GM18519 (cell line): ENCODE data around the gene HSPB3.
A peak's percentile ranks its signal among the peaks of the same experiment; 100 is the strongest.
"Not testable (repeated sequence)": the region's sequence is repeated elsewhere in the genome, so short reads cannot be mapped to it uniquely, and the experiment has no call there.

Source experiments
- ATAC-seq: cut with Tn5 transposase; IDR thresholded peaks from one replicate; pipeline ENCODE4 v1.9.1; 2021; ENCODE audit warnings: mild to moderate bottlenecking, moderate library complexity; ENCODE audit not compliant: unreplicated experiment, low FRiP score

The HSPB3 gene, protein sequence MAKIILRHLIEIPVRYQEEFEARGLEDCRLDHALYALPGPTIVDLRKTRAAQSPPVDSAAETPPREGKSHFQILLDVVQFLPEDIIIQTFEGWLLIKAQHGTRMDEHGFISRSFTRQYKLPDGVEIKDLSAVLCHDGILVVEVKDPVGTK

DNA sequence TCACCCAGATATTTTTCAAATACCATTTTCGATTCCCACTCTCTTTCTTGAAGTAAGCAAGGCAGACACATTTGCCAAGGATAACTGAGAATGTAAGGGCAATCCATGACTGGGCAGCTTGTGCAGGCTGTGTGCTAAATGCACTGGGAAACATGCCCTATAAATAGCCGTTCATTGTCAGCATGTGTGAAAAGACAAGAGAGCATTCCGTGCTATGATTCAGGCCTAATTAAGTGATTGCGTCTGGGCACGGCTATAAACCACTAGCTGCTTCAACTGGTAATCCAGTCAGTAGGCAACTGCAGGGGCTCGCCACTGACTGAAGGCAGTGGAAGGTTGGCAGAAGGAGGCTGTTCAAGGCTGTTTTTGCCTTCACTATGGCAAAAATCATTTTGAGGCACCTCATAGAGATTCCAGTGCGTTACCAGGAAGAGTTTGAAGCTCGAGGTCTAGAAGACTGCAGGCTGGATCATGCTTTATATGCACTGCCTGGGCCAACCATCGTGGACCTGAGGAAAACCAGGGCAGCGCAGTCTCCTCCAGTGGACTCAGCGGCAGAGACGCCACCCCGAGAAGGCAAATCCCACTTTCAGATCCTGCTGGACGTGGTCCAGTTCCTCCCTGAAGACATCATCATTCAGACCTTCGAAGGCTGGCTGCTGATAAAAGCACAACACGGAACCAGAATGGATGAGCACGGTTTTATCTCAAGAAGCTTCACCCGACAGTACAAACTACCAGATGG lies at the start of gene HSPB3:
Gene HSPB3 (plus strand): TSS at position 287 of the 745 bp plus-strand sequence. CDS start 91 bp downstream, at position 378.
- no peak for ATAC-seq

DNA sequence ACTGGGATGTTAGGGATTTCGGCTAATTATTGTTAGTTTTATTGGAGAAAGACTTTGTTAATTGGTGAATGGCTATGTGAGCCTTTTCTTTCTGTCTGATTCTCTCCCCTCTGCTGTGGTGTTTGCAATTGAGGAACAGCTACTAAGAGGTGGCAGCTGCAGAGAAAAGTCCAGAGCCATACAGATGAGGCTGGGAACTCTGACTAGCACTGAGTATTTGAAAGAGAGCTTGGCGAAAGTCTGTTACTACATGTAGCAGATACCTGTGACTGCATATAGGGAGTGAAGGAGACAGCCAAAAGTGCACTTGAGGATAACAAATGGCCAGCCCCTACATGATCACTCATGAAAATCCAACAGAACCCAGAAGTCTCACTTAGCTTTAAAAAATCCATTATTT lies 44.3 kb upstream of the HSPB3 start:
- no peak for ATAC-seq

DNA sequence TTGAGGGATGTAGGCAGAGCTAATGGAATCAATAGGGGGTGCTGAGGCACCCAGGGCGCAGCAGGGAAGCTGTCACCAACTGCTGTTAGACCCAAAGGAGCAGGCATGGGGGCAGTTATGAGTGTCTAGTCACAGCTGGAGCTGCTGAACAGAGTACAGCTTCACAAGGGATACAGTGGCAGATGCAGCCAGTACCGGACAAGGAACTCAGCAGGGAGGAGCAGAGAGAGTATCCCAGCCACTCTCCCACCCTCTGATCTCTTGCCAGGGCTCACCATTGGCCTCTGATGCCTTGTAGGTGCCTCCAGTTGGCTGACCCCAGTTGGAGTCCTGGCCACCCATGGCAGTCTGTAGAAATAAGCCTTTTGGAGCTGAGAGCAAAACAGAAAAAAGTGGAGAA lies 42.6 kb upstream of the HSPB3 start:
- no peak for ATAC-seq

DNA sequence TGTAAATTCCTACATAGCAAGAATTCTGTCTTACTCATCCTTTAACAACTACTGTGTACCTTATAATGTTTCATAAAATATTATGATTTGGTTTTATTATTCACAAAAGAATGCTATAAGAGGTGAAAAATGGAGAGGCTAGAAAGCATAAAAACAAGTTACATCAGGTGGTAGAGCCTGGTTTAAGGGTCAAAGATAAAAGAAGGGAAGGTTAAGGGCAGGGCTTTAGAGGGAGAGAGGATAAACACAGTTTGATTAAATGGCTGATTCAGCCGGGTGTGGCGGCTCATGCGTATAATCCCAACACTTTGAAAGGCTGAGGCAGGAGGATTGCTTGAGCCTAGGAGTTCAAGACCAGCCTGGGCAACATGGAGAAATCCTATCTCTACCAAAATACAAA lies 40.4 kb upstream of the HSPB3 start:
- ATAC-seq: no peak

DNA sequence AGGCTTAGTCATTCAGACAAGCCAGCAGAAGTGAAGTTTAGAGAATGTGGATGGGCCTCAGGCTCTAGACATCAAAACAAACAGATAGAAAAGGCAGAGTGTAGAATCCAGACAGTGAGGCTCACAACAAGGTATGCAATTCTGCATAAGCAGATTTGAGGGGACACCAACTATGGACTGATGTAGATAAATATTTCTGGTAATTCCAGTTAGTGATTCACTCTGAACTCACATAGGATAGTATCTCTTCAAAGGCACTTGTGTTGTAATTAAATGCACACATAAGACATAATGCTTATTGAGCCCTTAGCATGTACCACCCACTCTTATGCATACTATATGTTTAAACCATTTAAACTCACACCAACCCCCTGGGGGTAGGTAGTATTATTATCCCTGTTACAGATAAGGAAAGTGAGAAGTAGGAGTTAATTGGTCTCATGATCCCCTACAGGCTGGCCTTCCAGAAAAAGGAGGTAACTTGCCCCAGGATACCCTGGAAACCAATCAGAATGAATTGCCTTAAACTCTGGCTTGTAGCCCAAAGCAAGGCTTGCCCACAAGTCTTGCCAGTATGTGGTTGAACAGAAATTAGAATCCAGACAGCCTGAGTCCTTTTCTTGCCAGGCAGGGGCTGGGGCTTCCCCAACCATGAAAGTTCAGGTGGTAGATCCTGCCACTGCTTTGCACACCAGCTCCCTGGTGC lies 39.5 kb upstream of the HSPB3 start:
- no peak for ATAC-seq

DNA sequence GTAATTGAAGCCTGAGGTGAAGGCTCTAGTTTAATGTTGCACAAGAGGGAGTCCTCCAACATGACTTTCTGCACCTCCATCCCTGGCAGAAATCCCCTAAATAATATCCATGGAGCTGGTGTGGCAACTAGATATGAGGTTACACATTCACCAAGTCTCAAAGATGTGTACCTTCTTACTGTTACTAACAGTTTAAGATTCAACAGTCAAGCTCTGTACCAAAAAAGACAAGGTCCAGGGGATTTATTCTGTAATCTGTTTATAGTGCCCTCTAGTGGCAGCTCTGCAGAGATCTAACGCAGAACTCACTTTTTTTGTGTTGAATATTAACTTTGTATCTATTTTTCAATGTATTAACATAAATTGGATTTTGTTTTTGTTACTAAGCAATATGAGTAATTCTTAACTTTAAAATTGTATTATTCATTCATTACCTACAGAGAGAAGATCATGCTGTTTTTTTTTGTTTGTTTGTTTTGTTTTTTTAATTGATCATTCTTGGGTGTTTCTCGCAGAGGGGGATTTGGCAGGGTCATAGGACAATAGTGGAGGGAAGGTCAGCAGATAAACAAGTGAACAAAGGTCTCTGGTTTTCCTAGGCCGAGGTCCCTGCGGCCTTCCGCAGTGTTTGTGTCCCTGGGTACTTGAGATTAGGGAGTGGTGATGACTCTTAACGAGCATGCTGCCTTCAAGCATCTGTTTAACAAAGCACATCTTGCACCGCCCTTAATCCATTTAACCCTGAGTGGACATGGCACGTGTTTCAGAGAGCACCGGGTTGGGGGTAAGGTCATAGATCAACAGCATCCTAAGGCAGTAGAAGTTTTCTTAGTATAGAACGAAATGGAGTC lies 35.7 kb upstream of the HSPB3 start:
- peak; percentile 47 for ATAC-seq

DNA sequence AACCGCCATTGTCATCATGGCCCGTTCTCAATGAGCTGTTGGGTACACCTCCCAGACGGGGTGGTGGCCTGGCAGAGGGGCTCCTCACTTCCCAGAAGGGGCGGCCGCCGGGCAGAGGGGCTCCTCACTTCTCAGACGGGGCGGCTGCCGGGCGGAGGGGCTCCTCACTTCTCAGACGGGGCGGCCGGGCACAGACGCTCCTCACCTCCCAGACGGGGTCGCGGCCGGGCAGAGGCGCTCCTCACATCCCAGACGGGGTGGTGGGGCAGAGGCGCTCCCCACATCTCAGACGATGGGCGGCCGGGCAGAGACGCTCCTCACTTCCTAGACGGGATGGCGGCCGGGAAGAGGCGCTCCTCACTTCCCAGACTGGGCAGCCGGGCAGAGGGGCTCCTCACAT lies 35.0 kb upstream of the HSPB3 start:
- not testable (repeated sequence) for ATAC-seq

DNA sequence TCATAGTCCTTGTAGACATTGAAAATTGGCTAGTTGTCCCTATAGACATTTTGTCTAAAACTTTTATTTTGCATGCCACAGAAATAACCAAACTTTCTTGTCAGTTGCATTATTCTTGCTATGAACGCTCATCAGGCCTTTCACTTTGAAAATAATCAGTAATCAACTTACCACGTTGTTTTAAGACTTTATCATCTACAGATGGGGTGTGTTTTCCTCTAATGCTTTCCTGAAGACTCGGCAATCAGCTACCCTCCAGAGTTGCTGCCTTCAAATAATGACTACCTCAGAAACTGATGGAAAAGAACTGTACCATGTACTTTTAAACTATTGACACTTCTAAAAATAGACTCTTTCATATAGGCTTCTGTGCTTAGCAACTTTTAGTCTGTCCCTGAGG lies 33.5 kb upstream of the HSPB3 start:
- ATAC-seq: no peak

DNA sequence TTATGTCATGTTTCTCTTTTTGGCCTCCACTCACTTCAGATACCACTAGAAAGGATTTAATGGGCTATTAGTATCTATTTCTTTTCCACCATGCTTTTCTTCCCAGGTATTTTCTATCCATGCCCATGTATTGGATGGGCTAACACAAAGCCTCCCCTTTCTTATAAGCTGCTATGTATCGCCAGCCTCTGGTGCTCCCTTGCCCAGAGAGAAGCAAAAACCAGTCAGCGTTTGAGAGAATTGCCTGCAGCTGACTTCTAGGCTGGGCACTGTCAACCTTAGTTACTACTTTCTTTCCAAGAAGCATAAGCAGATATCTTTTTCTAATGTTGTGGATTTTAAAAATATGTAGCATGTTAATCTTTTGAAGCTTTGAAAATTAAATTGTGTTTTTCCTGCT lies 30.2 kb upstream of the HSPB3 start:
- ATAC-seq: no peak

DNA sequence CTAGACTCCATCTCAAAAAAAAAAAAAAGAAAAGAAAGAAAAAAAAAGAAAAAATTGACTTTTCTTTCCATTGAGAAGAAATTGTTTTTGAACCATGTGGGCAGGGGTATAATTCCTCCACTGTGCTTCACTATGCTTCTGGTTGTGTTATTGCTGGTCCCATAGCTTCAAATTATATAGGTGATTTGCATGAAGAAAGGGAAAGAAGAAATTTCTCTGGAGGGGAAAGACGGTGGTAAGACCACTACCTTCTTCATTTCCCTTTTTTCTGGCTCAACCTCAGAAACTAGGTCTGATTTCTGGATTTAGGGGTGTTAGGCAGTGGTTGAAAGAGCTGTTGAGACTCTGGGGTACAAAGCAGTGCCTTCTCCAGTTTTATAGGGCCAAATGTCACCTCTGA lies 29.3 kb upstream of the HSPB3 start:
- ATAC-seq: no peak

DNA sequence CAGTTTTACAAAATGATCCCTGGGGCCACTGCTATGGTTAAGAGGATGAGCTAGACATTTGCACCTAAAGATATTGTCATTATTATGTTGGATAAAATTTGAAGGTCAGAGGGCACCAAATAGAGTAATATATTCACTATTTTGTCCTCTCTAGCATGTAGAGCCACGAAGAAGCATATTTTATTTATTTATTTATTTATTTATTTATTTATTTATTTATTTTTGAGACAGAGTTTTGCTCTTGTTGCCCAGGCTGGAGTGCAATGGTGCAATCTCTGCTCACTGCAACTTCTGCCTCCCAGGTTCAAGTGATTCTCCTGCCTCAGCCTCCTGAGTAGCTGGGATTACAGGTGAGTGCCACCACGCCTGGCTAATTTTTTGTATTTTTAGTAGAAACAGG lies 20.8 kb upstream of the HSPB3 start:
- not testable (repeated sequence) for ATAC-seq

DNA sequence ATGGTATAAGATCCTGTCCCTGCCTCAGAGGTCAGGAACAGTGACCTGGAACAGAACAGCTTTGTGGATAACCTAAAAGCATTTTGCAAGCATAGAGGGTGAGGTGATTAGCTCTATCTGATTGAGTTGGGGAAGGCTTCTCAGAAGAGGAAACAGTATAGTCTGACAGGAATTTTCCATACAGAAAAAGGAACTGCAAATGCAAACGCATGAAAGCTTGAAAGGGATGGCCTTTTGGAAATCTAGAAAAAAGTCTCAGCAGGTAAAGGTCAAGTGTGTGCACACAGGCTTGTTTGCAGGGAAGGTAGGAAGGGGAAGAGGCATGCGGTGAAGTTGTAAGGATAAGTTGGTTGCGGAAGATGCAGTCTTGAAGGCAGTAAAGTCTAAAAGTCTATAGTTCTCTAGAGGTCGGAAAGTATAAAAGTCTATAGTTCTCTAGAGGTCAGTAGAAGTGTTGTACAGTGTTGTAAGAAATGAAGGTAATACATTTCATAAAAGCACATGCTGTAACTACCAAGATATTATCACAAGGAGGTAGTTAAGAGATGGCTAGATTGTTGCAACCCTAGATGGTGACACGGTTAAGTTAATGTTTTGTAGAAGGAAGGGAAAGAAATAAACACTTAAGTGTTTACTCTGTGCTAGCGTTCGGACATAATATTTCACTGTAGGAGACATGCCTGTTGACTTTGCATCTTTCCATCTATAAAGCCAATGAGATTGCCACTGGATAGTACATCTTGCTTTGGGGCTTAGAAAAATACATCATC lies 16.7 kb upstream of the HSPB3 start:
- no peak for ATAC-seq

DNA sequence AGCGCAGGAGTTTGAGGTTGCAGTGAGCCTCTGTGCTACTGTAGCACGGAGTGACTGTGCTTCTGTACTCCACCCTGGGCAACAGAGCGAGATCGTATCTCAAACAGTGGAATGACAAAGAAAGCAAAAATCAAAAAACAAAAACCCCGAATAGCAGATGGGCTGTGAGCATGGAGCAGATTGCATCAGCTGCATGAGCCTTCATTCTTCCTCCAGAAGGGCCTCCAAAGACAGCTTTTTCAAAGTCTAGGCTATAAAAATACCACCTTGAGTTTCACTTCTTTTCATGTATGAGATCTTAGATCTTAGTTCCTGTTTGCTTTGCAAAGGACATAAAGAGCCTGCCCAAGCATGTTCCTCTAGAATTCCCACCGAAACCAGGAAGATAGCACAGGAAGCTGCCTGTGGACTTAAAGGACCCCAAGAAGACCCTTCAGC lies 15.0 kb upstream of the HSPB3 start:
- peak; percentile 90 for ATAC-seq

DNA sequence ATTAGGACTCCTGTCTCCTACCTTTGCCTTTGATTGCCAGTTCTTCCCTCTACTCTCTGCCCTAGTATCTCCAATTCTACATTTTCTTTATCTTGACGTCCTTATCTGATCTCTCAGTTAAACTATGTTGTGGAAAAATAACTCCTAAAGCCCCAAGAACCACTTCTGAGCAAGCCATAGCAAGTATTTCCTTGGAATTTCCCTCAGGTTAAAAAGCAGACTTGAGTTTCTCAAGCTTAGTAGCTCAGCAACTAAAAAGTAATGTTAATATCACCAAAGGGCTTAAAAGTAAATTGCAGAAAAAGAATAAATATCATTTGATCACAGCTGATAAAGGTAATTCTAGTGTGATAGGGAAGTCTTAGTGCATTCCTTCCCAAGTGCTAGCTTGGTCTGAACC lies 13.2 kb upstream of the HSPB3 start:
- no peak for ATAC-seq

DNA sequence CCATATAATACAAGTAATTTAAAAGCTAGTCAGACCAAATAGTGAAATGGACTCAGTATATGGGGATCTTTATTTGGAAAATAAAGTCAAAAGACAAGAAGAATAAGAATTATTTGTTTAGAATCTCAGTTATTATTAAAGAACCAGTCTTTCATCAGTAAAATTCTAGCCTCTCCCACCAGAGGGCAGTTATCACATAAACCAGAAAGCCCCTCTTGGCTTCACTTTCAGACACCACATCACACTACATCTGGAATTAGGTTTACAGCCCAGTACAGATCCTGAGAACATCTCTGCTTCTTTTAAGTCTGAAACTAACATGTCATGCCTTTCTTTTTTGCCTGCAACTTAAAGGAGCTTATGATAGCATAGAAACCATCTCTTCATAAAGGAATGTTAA lies 12.2 kb upstream of the HSPB3 start:
- no peak for ATAC-seq

DNA sequence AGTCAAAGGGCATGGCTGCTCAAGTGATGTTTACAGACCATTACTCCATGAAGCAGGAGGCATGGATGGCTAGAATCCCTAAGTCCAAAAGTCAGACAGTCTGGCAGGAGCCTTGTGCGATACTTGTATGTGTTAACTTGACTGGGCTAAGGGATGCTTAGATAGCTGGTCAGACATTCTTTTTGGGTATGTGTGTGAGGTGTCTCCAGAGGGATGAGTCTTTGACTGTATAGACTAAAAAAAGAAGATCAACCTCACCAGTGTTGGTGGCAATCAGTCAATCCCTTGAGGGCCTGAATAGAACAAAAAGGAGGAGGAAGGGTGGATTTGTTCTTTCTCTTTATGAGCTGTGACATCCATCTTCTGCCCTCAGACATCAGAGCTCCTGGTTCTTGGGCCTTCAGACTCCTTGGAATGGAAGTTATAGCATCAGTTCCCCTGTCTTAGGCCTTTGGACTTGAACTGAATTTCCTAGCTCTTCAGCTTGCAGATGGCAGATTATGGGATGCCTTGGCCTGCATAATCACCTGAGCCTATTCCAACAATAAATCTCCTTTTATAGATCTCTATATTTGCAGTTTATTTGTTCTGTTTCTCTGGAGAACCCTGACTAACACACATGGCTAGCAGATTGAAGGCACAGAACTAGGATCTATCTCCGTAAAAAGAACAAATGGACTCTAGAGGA lies 9.7 kb upstream of the HSPB3 start:
- no peak for ATAC-seq

DNA sequence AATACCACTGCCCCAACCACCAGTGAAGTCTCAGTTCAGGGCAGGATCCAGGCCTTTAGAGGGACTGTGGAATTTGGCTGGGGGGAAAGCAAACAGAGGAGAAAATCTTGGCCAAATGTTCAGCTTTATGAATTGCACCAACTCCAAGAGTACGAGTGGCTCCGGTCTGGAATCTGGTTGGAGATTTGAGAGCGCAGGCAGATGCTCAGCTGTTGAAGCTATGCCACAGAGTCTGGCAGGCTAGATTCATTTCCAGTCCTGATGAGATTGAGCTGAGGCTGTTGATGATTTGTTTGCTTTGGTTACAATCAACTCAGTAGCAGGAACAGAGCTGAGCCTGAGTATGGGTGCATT lies 9.1 kb upstream of the HSPB3 start:
- ATAC-seq: no peak

DNA sequence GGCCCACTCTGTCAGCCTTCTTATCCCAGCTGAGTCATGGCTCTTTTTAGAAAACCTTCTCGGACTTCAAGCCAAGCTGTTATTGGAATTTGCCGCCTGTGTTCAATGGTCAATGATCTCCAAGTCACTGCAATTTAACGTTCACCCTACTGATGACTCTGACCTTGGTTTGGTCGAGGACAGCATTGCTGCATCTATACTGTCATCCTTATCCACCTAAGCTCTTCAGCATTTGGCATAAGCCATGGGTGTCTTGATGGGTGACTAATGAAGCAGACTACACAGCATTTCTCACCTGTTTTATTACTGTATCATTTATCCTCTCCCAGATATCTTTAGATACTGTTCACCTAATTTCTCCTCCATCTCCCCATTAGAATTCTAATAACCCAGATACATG lies 5.6 kb upstream of the HSPB3 start:
- ATAC-seq: no peak

DNA sequence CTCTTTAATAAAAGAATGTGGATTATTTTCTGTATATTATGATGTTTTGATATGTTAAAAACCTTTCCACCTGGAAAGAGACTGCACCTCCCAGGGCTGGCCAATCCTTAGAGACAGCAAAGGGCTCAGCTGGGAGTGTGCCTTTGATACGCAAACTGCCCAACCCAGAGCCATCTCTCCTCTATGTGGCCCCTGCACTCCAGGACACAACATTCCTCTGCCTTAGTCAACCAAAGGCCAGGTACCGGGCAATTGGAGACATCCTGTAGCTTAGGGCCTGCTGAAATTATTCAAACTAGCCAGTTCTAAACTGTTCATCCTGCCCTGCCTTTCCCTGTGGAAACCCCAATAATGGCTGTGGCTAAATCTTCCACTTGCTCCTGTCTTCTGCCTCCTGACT lies 5.0 kb upstream of the HSPB3 start:
- no peak for ATAC-seq

DNA sequence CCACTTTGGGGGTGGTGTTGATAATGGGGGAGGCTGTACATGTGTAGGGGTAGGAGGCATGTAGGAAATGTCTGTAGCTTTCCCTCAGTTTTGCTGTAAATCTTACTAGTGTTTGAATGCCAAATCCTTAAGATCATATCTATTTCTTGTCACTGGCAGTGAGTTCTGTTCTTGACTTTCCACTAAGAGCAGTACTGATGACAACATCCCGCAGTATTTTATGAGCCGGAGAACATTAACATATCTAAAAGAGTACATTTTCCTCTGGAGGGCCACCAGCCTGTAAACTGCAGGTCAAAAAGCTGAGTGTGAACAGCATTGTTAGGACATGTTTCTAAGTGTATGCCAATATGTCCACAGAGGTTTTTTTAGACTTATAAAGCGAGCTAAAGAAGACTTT lies 2.5 kb upstream of the HSPB3 start:
- no peak for ATAC-seq
